GM21360 (cell line): ENCODE data around the gene MEGF10.

ENCODE experiments used
- ATAC-seq: cut with Tn5 transposase; IDR thresholded peaks from one replicate; pipeline ENCODE4 v1.9.1; 2021; ENCODE audit warnings: mild to moderate bottlenecking, moderate library complexity; ENCODE audit not compliant: unreplicated experiment

Gene MEGF10

DNA sequence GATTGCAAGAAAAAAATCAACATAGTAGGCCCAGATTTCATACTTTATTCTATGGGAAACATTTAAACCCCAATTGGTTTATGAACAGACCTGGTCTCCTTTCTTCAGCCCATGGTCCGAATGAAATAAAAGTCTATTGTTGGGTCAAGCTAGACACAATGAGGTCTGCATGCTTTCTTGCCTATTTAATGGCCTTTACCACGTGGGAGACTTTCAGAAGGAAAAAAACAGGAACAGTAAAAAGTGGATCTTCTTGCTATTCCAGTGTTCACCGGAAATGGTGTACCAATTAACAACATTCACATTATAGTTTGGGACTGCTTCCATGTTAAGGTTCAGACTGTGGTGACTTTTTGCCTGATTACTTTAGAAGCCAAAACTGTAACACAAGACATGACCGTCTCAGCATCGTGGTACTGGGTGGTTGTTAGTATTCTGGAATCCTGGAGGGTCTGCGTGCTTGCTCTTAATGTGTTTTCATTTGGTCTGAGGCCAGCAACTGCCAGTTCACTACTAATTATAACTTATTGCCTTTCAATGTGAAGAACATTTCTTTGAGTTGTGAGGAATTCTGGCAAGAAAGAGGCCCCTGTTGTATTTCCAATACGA, 141.5 kb downstream of the MEGF10 start:
- ATAC-seq: no peak

DNA sequence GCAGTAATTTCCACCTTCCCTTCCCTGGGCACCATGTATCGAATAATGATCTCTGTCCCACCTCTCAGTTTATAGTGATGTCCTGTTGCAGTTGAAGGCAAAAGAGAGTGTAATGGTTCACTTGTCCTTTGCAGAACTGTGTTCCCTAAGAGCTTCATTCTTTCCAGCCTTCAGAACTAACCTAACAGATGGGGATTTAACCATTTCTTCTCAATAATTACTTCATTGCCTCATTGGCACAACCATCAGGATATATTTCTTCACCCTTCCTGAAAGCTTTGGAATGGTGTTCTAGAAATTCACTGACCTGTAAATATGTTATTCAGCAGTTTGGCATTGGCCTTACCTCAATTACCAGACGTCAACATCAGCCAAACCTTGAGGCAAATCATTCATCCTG, 142.9 kb downstream of the MEGF10 start:
- no peak for ATAC-seq

GRCh38 chr5:127434588-127434987, 144.0 kb downstream of the MEGF10 start:
- no peak for ATAC-seq

GRCh38 chr5:127435821-127436220, 145.2 kb downstream of the MEGF10 start:
- ATAC-seq: no peak

DNA sequence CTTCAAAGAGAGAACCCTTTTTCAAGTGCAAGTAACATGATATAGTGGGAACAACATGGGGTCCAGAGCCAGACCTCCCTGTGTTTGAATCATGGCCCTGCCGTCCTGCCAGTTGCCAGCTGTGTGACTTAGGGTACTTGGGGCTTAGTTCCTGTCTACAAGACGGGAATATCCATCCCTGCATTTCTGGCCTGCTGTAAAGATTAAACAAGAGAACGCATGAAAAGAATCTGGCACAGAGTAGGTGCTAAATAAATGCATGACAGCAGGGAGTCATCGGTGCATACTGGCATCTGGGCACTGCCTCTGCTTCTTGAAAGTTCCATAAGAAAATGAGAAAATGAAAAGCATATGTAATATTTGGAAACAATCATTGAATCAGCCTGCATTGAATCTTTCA, 149.0 kb downstream of the MEGF10 start:
- ATAC-seq: no peak

- no peak for ATAC-seq
Measured at GRCh38 chr5:127440831-127441230, 150.2 kb downstream of the MEGF10 start.

DNA sequence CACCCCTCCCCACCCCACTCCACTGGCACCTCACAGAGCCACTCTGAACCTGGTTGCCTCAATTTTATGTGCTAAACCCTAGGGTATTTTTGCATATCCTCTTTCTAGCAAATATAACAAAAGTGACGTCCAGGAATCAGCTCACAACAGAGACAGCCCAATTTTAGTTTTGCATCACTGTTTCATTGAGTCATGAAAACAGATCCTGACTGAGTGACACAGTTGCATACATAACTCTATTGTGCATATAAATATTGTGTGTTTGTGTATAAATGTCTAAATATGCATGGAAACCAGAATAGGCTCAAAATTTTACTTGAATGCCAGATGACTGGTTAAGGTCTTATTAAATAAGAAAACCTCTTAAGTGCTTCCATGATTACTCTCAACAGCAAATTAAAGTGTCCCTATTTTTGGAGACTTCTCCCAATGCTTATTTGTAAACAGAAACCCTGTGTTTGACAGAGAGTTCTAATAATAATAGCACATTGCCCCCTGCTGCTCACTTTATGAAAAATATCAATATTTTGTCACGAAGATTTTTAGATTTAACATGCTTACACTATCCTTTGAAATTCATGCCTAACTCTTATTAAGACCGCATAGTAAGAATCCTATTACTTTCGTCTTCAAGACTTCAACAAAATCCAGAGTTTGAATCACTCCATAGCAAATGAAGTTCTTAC, 151.3 kb downstream of the MEGF10 start:
- ATAC-seq: no peak

- no peak for ATAC-seq
Measured at GRCh38 chr5:127444171-127444570, 153.6 kb downstream of the MEGF10 start.

- ATAC-seq: no peak
Measured at GRCh38 chr5:127445328-127445727, 154.7 kb downstream of the MEGF10 start.

DNA sequence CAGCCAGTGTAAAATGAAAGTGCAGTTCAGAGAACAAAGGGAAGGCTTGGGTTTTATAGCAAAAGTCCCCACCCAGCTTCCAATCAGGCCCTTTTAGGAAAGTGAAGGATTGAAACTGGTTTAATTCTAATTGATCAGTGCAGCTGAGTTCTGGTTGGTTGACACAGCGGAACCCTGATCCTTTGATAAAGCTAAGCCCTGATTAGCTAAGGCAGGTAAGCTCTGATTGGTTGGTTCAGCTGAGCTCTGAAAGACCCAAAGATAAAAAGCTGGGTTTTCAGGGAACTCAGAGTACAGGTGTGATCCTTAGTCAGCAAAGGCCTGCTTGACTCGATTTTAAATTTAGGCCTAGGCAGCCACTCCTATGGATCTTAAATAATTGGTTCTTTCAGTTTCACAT, 156.0 kb downstream of the MEGF10 start:
- no peak for ATAC-seq

GRCh38 chr5:127447827-127448226, 157.2 kb downstream of the MEGF10 start:
- ATAC-seq: no peak

- no peak for ATAC-seq
Measured at GRCh38 chr5:127450046-127450445, 159.4 kb downstream of the MEGF10 start.

- no peak for ATAC-seq
Measured at GRCh38 chr5:127451096-127451495, 160.5 kb downstream of the MEGF10 start.

DNA sequence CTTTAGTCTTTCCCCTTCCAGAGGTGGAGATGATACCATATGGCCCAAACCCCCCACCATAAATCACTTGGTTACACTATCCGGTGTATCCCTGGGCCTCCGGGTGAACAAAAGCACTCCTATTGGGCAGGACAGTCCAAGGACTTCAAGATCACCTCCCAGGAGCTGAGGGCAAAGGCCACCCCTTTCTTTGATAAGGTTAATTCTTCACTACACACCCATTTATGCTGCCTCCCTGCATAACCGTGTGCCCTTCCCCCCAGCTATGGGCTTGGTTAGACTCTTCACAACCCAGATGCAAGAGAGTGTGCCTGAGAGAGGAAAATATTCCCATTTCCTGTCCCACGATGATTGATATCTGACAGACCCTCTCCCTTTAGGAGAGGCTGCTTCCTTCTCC, 162.0 kb downstream of the MEGF10 start:
- ATAC-seq: no peak

- ATAC-seq: no peak
Measured at GRCh38 chr5:127471211-127471610, 180.6 kb downstream of the MEGF10 start.

- ATAC-seq: no peak
Measured at GRCh38 chr5:127472700-127473099, 182.1 kb downstream of the MEGF10 start.

- ATAC-seq: no peak
Measured at GRCh38 chr5:127486471-127486870, 195.9 kb downstream of the MEGF10 start.

DNA sequence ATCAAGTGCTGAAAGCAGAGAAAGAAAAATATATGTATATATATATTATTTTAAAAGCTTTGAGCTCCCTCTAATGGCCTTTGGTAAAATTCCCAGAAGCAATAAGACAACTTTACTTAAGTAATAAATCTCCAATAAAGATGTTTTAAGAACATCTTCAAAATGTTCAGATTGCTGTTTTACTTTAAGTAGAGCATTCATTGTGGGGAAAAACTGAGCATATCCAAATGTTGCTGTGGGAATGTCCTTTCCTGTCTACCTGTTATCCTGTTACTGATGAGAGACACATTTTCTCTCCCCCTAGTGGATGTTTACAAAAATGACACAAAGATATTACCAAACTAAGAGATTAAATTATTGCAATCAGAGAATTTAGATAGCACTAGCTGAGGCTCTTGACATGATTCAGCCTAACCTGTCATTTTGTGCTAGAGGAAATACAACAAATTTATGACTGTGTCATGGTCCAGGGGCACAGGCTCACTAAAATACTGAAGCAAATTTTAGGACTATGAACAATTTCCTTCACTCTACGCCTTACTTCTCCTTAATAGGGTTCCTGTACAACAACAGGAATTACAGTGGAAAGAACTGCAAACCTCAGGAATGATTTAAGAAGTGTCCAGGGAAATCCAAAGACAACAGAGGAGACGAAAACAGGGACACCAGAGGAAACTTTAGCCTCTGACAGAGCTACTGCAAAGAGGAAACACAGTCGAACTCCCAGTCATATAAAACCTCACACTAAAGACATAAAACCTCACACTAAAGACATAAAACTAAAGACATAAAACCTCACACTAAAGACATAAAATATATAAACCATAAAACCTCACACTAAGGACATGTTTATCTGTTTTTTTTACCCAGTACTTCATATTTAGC, 202.5 kb downstream of the MEGF10 start:
- peak; percentile 83 for ATAC-seq

DNA sequence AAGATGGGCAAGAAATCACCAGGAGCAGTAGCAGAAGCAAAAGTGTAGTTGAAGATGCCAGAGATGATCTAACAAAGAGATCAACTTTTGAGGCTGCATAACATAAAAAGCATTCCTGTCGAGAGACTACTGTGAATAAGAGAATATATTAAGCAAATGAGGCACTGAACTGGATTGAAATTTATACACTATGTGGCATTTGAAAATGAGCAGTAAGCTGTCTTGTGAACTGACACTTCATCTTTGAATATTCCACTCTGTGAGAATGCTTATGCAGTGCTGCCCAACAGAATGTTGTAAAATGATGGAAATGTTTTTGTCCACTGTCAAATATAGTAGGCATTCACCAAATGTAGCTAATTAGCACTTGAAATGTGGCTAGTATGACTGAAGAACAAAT, 208.0 kb downstream of the MEGF10 start:
- no peak for ATAC-seq

DNA sequence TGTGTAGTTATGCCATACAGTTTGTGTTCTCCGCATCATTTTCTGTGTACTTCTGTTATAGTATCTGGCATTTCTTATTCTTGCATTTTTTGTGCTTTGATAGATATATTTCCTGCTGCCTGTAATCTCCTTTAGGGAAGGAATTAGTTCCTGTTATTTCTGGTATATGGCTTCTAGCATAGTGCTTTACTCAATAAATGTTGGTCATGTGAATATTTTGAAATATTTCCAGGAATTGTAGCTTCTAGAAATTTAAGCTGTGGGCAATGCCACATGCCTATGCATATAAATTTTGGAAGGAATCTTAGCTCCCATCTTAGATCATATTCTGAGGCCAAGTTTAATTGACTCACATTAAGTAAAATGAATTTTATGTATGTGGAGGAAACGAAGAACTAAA, 215.3 kb downstream of the MEGF10 start:
- no peak for ATAC-seq

DNA sequence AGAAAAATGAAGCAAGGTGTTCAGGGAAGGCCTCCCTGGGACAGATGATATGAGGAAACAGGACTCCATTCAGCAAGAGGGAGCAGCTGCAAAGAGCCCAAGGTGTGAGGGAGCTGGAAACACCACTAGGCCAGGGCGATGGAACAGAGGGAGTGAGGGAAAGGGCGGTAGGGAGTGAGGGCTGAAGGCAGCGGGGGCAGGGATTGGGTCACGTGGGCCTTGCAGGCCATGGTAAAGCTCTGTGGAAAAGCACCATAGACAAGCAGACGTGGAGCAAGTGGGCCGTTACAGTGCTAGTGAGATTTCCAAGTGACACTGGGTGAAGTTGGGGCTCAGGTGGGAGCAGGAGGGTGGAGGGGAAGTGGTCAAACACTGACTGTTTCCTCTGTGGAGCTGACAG, 216.0 kb downstream of the MEGF10 start:
- no peak for ATAC-seq
